Parathyroid adenoma (tissue), 2 donors: ENCODE measurements around the gene CDKL5.
A peak's percentile ranks its signal among the peaks of the same experiment; 100 is the strongest.

Experiments
- H2AFZ ChIP-seq: fragments of 300-600 bp; sonication (generic); one replicate; pipeline ENCODE4 v1.7.0; 2017; ENCODE audit warnings: antibody characterized with exemption, mild to moderate bottlenecking
- H3K27ac ChIP-seq: fragments of 300-600 bp; sonication (generic); one replicate; pipeline ENCODE4 v1.7.0; 2017
- H3K27me3 ChIP-seq: fragments of 300-600 bp; sonication (generic); one replicate; pipeline ENCODE4 v1.7.0; 2017; ENCODE audit warnings: low read length; ENCODE audit not compliant: control insufficient read depth, insufficient read depth
- H3K36me3 ChIP-seq: fragments of 300-600 bp; sonication (generic); one replicate; pipeline ENCODE4 v1.7.0; 2017; ENCODE audit warnings: low read length; ENCODE audit not compliant: control insufficient read depth, insufficient read depth
- H3K4me1 ChIP-seq: fragments of 300-600 bp; sonication (generic); one replicate; pipeline ENCODE4 v1.7.0; 2017; ENCODE audit warnings: control low read depth
- H3K4me2 ChIP-seq: fragments of 300-600 bp; sonication (generic); one replicate; pipeline ENCODE4 v1.7.0; 2017; ENCODE audit warnings: low read length
- H3K4me3 ChIP-seq: fragments of 300-600 bp; sonication (generic); one replicate; pipeline ENCODE4 v1.7.0; 2017; ENCODE audit warnings: low read depth, low read length
- H3K79me2 ChIP-seq: fragments of 300-600 bp; sonication (generic); one replicate; pipeline ENCODE4 v1.7.0; 2017; ENCODE audit warnings: control low read depth
- H3K9ac ChIP-seq: fragments of 300-600 bp; sonication (generic); one replicate; pipeline ENCODE4 v1.7.0; 2017; ENCODE audit warnings: mild to moderate bottlenecking
- H3K9me3 ChIP-seq: fragments of 300-600 bp; sonication (generic); one replicate; pipeline ENCODE4 v1.7.0; 2017; ENCODE audit warnings: low read length; ENCODE audit not compliant: control insufficient read depth
- CTCF ChIP-seq: fragments of 300-600 bp; sonication (generic); IDR thresholded peaks from one replicate; pipeline ENCODE4 v1.7.0; 2017; ENCODE audit warnings: antibody characterized with exemption, mild to moderate bottlenecking
- donor health status: primary hyperparathyroidism.

Gene CDKL5

GRCh38 chrX:18668071-18668835 lies 242.8 kb downstream of the CDKL5 start:
- Histone ChIP-seq H3K4me1 (no peaks in the 10 kb centered on the region), H3K4me2 (no peak overlapping the region), H2AFZ (no peak overlapping the region), H3K27ac (no peak overlapping the region), H3K9me3 (no peaks in the 10 kb centered on the region), H3K9ac (no peak overlapping the region), H3K27me3 (no peaks in the 10 kb centered on the region), H3K79me2 (no peaks in the 10 kb centered on the region), H3K36me3 (no peaks in the 10 kb centered on the region), H3K4me3 (no peak overlapping the region)
- no peak for TF ChIP-seq CTCF

GRCh38 chrX:18672008-18672407 lies 246.6 kb downstream of the CDKL5 start, which contains the start of gene RS1:
TSS of gene RS1 (minus strand) at chrX:18672108. CDS start at chrX:18672068, 40 bp downstream.
- no peaks in the 10 kb centered on the region for H3K4me1 ChIP-seq
- no peak within 1 kb of the TSS for H3K4me3 ChIP-seq
- no peaks in the 10 kb centered on the region for H3K9me3 ChIP-seq
- no peaks in the 10 kb centered on the region for H3K27me3 ChIP-seq
- TF ChIP-seq CTCF = no peak
- no peaks in the 10 kb centered on the region for H3K36me3 ChIP-seq
- H3K9ac ChIP-seq = no peak within 1 kb of the TSS
- no peaks in the 10 kb centered on the region for H3K79me2 ChIP-seq
- H3K27ac ChIP-seq = no peak within 1 kb of the TSS
- H2AFZ ChIP-seq = no peak within 1 kb of the TSS
- H3K4me2 ChIP-seq = no peak within 1 kb of the TSS

- no peaks in the 10 kb centered on the region for H3K4me1 ChIP-seq
- H2AFZ ChIP-seq = peak overlapping the region; percentile 89
- H3K9me3 ChIP-seq = no peaks in the 10 kb centered on the region
- no peak overlapping the region for H3K9ac ChIP-seq
- peak overlapping the region; percentile 70 for H3K4me3 ChIP-seq
- no peaks in the 10 kb centered on the region for H3K36me3 ChIP-seq
- no peaks in the 10 kb centered on the region for H3K27me3 ChIP-seq
- TF ChIP-seq CTCF = no peak
- peak overlapping the region; percentile 65 for H3K27ac ChIP-seq
- H3K79me2 ChIP-seq = no peaks in the 10 kb centered on the region
- peak overlapping the region; percentile 59 for H3K4me2 ChIP-seq
These were observed 249.0 kb downstream of the CDKL5 start for GRCh38 chrX:18674417-18674787.

GRCh38 chrX:18674788-18675735 lies 249.7 kb downstream of the CDKL5 start:
- no peaks in the 10 kb centered on the region for H3K4me1 ChIP-seq
- H3K27ac ChIP-seq = peak overlapping the region; percentile 65

More at GRCh38 chrX:18674788-18675735, 249.7 kb downstream of the CDKL5 start:
- Histone ChIP-seq H3K79me2 (no peaks in the 10 kb centered on the region), H3K4me3 (peak overlapping the region; percentile 70), H2AFZ (peak overlapping the region; percentile 89), H3K4me2 (peak overlapping the region; percentile 59), H3K27me3 (no peaks in the 10 kb centered on the region), H3K9ac (peak overlapping the region; percentile 11), H3K9me3 (no peaks in the 10 kb centered on the region), H3K36me3 (no peaks in the 10 kb centered on the region)
- TF ChIP-seq CTCF = no peak
